Fibroblast of lung (primary cell): Measurements from ENCODE around the gene CTSO. TPM values are rescaled to one million over a fixed set of nuclear protein-coding genes. Genes with fewer than 3 reads are reported as not detected.

ENCODE experiments used
- DNase-seq, 2 donors: peaks; one replicate each; pipeline versions ENCODE4 v3.0.0 to v3.0.0-alpha.2; 2010; ENCODE audit warnings: low read depth in 2 of 2
- H2AFZ ChIP-seq: 2 replicates; pipeline ENCODE4 v1.5.1; 2012; ENCODE audit warnings: low read length, control low read depth, inconsistent platforms
- H3K27ac ChIP-seq: 2 replicates; pipeline ENCODE4 v1.5.1; 2011; ENCODE audit warnings: low read length, control low read depth; ENCODE audit not compliant: insufficient read depth
- H3K27me3 ChIP-seq: 2 replicates; pipeline ENCODE4 v1.5.1; 2011; ENCODE audit warnings: mild to moderate bottlenecking, low read length; ENCODE audit not compliant: control insufficient read depth, insufficient read depth
- H3K36me3 ChIP-seq: 2 replicates; pipeline ENCODE4 v1.5.1; 2011; ENCODE audit warnings: low read length; ENCODE audit not compliant: control insufficient read depth, insufficient read depth
- H3K4me1 ChIP-seq: 2 replicates; pipeline ENCODE4 v1.5.1; 2011; ENCODE audit warnings: low read length; ENCODE audit not compliant: control insufficient read depth, insufficient read depth; ENCODE audit errors: extremely low read depth
- H3K4me2 ChIP-seq: 2 replicates; pipeline ENCODE4 v1.5.1; 2011; ENCODE audit warnings: low read length, control low read depth; ENCODE audit not compliant: insufficient read depth; ENCODE audit errors: extremely low read depth
- H3K4me3 ChIP-seq, 4 experiments: fragments of 200-600 bp in 1 of 4; sonication (generic) in 1 of 4; replicated peaks in 1 of 4; 2 replicates each; pipeline ENCODE4 v1.5.1; 2011 to 2016; ENCODE audit warnings: low read length in 4 of 4, low read depth in 3 of 4, mild to moderate bottlenecking in 3 of 4, control low read depth in 2 of 4, inconsistent platforms in 1 of 4, mixed read lengths in 1 of 4; ENCODE audit not compliant: insufficient read depth in 1 of 4; ENCODE audit errors: control extremely low read depth in 1 of 4
- H3K79me2 ChIP-seq: 2 replicates; pipeline ENCODE4 v1.5.1; 2012; ENCODE audit warnings: mild to moderate bottlenecking, low read length, inconsistent platforms; ENCODE audit not compliant: control insufficient read depth, insufficient read depth
- H3K9ac ChIP-seq: 2 replicates; pipeline ENCODE4 v1.5.1; 2011; ENCODE audit warnings: mild to moderate bottlenecking, low read length, control low read depth; ENCODE audit not compliant: insufficient read depth
- H3K9me3 ChIP-seq: 2 replicates; pipeline ENCODE4 v1.5.1; 2012; ENCODE audit warnings: low read depth, low read length; ENCODE audit not compliant: control insufficient read depth, insufficient read depth
- H4K20me1 ChIP-seq: 2 replicates; pipeline ENCODE4 v1.5.1; 2011; ENCODE audit warnings: low read length; ENCODE audit not compliant: control insufficient read depth, insufficient read depth; ENCODE audit errors: extremely low read depth
- EZH2 ChIP-seq: IDR thresholded peaks from 2 replicates; pipeline ENCODE4 v1.5.1; 2012; ENCODE audit warnings: low read length, control low read depth, mild to moderate bottlenecking; ENCODE audit errors: missing control alignments
- polyA plus RNA-seq, 2 donors: library from polyadenylated mRNA; depleted of rRNA in 1 of 2; stranded (reverse) in 1 of 2; unstranded in 1 of 2; fragments of >200 nt; gene quantifications; 2 replicates each; pipeline ENCODE4 v1.2.1, GENCODE V29; 2011 to 2012; ENCODE audit warnings: missing spikeins in 1 of 2
- total RNA-seq: library from RNA; depleted of rRNA; stranded (reverse); fragments of >200 nt; gene quantifications from 2 replicates; pipeline ENCODE4 v1.2.1, GENCODE V29; 2014
- TF ChIP-seq, protein P1 (sequence below), 2 donors: IDR thresholded peaks in 1 of 2; conservative IDR thresholded peaks in 1 of 2; 1 replicate in 1 of 2; 2 replicates in 1 of 2; pipeline ENCODE4 v1.5.1; 2011 to 2012; ENCODE audit warnings: low read length in 2 of 2, control low read depth in 1 of 2, inconsistent platforms in 1 of 2, low read depth in 1 of 2, mild to moderate bottlenecking in 1 of 2

The CTSO gene
- total and polyA plus RNA-seq, 2 donors (not counting 1 experiment from before 2014, with no cell fraction given): 23.6 to 47.3 TPM

DNA sequence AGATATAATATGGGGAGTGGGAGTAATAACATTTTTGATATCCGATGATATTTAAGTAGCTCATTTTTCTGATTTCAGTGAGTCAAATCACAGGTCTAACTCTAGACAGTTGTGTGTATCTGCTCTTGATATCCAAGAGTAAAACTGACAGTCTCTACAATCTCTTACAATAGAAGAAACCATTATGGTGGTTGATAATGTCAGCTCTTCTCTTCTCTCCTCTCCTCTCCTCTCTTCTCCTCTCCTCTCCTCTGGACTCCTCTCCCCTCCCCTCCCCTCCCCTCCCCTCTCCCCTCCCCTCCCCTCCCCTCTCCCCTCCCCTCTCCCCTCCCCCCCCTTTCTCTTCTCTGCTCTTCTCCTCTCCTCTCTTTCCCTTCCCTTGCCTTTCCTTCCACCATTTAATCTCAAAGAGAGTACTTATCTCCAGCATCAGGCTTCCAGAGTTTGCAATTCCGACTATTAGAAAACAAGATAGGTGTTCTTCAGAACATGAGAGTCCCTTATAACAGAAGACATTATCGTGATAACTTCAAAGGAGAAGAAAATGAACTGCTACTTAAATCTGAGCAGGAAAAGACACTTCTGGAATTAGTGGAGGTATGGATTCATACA is 43.9 kb downstream of the CTSO start:
- Histone ChIP-seq H3K27ac (no peak overlapping the region), H3K4me2 (no peak overlapping the region), H3K9ac (no peak overlapping the region), H4K20me1 (no peaks in the 10 kb centered on the region), H2AFZ (no peak overlapping the region), H3K9me3 (no peaks in the 10 kb centered on the region), H3K36me3 (no peaks in the 10 kb centered on the region), H3K4me1 (no peaks in the 10 kb centered on the region), H3K79me2 (no peaks in the 10 kb centered on the region), H3K27me3 (no peaks in the 10 kb centered on the region), H3K4me3 (no peak overlapping the region)
- DNase-seq: no peak
- TF ChIP-seq, protein P1, sequence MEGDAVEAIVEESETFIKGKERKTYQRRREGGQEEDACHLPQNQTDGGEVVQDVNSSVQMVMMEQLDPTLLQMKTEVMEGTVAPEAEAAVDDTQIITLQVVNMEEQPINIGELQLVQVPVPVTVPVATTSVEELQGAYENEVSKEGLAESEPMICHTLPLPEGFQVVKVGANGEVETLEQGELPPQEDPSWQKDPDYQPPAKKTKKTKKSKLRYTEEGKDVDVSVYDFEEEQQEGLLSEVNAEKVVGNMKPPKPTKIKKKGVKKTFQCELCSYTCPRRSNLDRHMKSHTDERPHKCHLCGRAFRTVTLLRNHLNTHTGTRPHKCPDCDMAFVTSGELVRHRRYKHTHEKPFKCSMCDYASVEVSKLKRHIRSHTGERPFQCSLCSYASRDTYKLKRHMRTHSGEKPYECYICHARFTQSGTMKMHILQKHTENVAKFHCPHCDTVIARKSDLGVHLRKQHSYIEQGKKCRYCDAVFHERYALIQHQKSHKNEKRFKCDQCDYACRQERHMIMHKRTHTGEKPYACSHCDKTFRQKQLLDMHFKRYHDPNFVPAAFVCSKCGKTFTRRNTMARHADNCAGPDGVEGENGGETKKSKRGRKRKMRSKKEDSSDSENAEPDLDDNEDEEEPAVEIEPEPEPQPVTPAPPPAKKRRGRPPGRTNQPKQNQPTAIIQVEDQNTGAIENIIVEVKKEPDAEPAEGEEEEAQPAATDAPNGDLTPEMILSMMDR (conservative IDR thresholded peaks at IDR 0.05 in 1 of 2, IDR thresholded peaks at IDR 0.05 in 1 of 2; ENCODE audit: low read depth in 1 of 2, low read length in 2 of 2): no peak
- no peak for TF ChIP-seq EZH2

DNA sequence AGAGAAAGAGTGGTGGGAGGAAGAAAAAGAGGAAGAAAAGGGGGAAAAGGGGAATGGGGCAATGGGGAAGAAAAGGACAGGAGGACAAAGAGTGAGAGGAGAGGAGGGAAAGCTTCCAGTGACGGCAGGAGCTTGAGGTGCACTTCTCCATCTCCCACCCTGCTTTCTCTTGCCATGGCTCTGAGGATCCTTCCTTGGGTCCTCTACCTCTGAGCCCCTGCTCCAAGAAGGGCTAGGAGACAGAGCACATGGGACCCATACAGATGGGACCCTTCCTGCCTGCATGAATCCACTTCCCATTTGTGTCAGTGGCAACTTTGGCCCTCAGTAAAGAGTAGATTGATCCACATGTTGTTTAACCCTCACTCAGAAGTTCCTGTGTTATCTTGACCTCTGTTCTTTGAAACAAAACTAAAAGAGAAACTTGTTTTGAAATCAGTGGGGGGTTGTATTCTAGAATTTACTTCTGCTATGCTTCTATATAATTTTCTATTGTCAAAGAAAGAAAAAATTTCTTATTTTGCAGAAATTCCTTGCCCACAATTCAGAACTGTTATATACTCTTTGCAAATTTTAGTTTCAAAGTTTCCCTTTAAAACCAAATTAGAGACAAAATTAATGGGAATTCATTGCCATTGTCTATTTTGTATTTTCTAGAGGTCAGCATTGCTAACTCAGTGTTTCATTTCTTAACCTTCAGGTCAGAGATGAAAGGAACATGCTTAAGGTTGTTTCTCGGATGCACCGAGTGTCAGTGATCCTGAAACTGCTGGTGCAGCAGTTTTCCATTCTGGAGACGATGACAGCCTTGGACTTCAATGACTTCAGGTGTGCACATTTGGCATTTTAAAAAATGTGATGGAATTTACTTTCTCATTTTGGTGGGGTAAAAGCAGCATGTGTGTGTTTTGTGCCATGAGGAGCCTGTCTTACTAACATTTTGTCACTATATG is 45.2 kb downstream of the CTSO start:
- no peak for TF ChIP-seq EZH2
- TF ChIP-seq, protein P1 (conservative IDR thresholded peaks at IDR 0.05 in 1 of 2, IDR thresholded peaks at IDR 0.05 in 1 of 2; ENCODE audit: low read depth in 1 of 2, low read length in 2 of 2): no peak

DNA sequence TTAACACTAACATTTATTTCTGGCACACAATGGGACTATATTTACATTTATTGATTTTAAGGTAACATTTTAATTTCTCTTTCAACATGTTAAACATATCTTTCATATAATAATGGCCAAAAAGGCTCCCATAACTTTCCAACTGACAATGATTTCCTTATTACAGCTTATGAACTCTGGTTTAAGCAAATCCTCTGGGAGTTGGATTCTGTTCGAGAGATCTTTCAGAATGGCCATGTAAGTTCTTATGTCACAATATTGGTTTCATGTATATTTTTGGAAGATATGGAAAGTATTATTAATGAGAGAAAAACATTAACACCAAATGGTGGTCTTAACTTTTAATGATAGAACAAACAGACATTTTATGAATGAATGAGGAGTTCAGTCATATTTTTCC is 46.1 kb downstream of the CTSO start:
- Histone ChIP-seq H3K4me2 (no peak overlapping the region), H3K27me3 (no peaks in the 10 kb centered on the region), H3K9ac (no peak overlapping the region), H3K36me3 (no peaks in the 10 kb centered on the region), H3K9me3 (no peaks in the 10 kb centered on the region), H3K79me2 (no peaks in the 10 kb centered on the region), H3K4me3 (no peak overlapping the region), H3K4me1 (no peaks in the 10 kb centered on the region), H2AFZ (no peak overlapping the region), H4K20me1 (no peaks in the 10 kb centered on the region), H3K27ac (no peak overlapping the region)
- DNase-seq: peak in 1 of 2 donors; percentile 15
- TF ChIP-seq, protein P1 (conservative IDR thresholded peaks at IDR 0.05 in 1 of 2, IDR thresholded peaks at IDR 0.05 in 1 of 2; ENCODE audit: low read depth in 1 of 2, low read length in 2 of 2): no peak
- no peak for TF ChIP-seq EZH2

More for the DNA sequence above, 45.2 kb downstream of the CTSO start:
- Histone ChIP-seq H3K36me3 (no peaks in the 10 kb centered on the region), H3K9ac (no peak overlapping the region), H3K9me3 (no peaks in the 10 kb centered on the region), H2AFZ (no peak overlapping the region), H3K4me3 (no peak overlapping the region), H3K4me2 (no peak overlapping the region), H4K20me1 (no peaks in the 10 kb centered on the region), H3K4me1 (no peaks in the 10 kb centered on the region), H3K27ac (no peak overlapping the region), H3K79me2 (no peaks in the 10 kb centered on the region), H3K27me3 (no peaks in the 10 kb centered on the region)
- no peak for DNase-seq
